Prostate gland (tissue), 2 donors: ENCODE measurements around the gene ASPSCR1.

Experiments
- POLR2A ChIP-seq: fragments of 450-650 bp; IDR thresholded peaks from one replicate; pipeline ENCODE4 v1.6.1; 2016; ENCODE audit warnings: antibody characterized with exemption, mild to moderate bottlenecking
- TF ChIP-seq, protein P1 (sequence below), 4 experiments: fragments of 200-600 bp in 2 of 4; fragments of 450-650 bp in 2 of 4; sonication (generic) in 2 of 4; IDR thresholded peaks; 1 replicate in 3 of 4; 2 replicates in 1 of 4; pipeline ENCODE4 v1.5.1; 2016 to 2019; ENCODE audit warnings: antibody characterized with exemption in 4 of 4, mild to moderate bottlenecking in 2 of 4, moderate library complexity in 2 of 4

- no peak for TF ChIP-seq POLR2A
- TF ChIP-seq, protein P1, sequence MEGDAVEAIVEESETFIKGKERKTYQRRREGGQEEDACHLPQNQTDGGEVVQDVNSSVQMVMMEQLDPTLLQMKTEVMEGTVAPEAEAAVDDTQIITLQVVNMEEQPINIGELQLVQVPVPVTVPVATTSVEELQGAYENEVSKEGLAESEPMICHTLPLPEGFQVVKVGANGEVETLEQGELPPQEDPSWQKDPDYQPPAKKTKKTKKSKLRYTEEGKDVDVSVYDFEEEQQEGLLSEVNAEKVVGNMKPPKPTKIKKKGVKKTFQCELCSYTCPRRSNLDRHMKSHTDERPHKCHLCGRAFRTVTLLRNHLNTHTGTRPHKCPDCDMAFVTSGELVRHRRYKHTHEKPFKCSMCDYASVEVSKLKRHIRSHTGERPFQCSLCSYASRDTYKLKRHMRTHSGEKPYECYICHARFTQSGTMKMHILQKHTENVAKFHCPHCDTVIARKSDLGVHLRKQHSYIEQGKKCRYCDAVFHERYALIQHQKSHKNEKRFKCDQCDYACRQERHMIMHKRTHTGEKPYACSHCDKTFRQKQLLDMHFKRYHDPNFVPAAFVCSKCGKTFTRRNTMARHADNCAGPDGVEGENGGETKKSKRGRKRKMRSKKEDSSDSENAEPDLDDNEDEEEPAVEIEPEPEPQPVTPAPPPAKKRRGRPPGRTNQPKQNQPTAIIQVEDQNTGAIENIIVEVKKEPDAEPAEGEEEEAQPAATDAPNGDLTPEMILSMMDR (IDR thresholded peaks at IDR 0.05): no peak
Observed at GRCh38 chr17:81983639-81984373, 6.4 kb downstream of the ASPSCR1 start.
